PC-3 (cell line): ENCODE measurements around the gene MKRN1. TPM values are rescaled to one million over a fixed set of nuclear protein-coding genes. Genes with fewer than 3 reads are reported as not detected.
"Not testable (repeated sequence)": the region's sequence is repeated elsewhere in the genome, so short reads cannot be mapped to it uniquely, and the experiment has no call there.

Source experiments
- ATAC-seq: fragments of 200-7000 bp; cut with Tn5 transposase; 2 replicates; pipeline ENCODE4 v1.9.1; 2020; ENCODE audit warnings: mild to moderate bottlenecking, moderate library complexity
- BruUV-seq: library from RNA; stranded (reverse); fragments of 400-500 nt; replicated peaks from 2 replicates; lab custom pipeline; 2021; lab: Mats Ljungman, UMichigan
- CTCF ChIA-PET: fragments of 300-600 bp; sonication (Branson Sonifier 250); formaldehyde crosslinking; loops from one replicate; lab custom pipeline; 2022; ENCODE audit warnings: antibody characterized with exemption; lab: Charles Lee
- POLR2A ChIA-PET: fragments of 300-600 bp; sonication (Branson Sonifier 250); formaldehyde crosslinking; loops from one replicate; lab custom pipeline; 2022; ENCODE audit warnings: antibody characterized with exemption; ENCODE audit not compliant: unreplicated experiment; lab: Charles Lee
- DNase-seq: peaks from one replicate; pipeline ENCODE4 v3.0.0-alpha.2; 2015
- H2AFZ ChIP-seq: fragments of 300-600 bp; sonication (generic); 2 replicates; pipeline ENCODE4 v1.6.0; 2016; ENCODE audit warnings: antibody characterized with exemption, low read length
- H3F3A ChIP-seq: fragments of 300-600 bp; sonication (generic); one replicate; pipeline ENCODE4 v1.6.0; 2017; ENCODE audit warnings: antibody characterized with exemption, low read length, control low read depth, mild to moderate bottlenecking; ENCODE audit not compliant: unreplicated experiment
- H3K27ac ChIP-seq: fragments of 300-600 bp; sonication (generic); 2 replicates; pipeline ENCODE4 v1.5.1; 2016; ENCODE audit warnings: mild to moderate bottlenecking, low read length
- H3K27me3 ChIP-seq: fragments of 300-600 bp; sonication (generic); 2 replicates; pipeline ENCODE4 v1.6.1; 2016; ENCODE audit warnings: low read length, mixed read lengths
- H3K36me3 ChIP-seq: fragments of 300-600 bp; sonication (generic); 2 replicates; pipeline ENCODE4 v1.6.1; 2016; ENCODE audit warnings: low read depth, mixed run types, low read length, mixed read lengths
- H3K4me1 ChIP-seq: fragments of 300-600 bp; sonication (generic); 2 replicates; pipeline ENCODE4 v1.5.1; 2016; ENCODE audit warnings: low read length; ENCODE audit not compliant: insufficient read depth
- H3K4me2 ChIP-seq: fragments of 300-600 bp; sonication (generic); 2 replicates; pipeline ENCODE4 v1.6.0; 2016; ENCODE audit warnings: low read length
- H3K4me3 ChIP-seq: fragments of 300-600 bp; sonication (generic); 2 replicates; pipeline ENCODE4 v1.5.1; 2016; ENCODE audit warnings: mild to moderate bottlenecking, low read length, mixed read lengths
- H3K79me2 ChIP-seq: fragments of 300-600 bp; sonication (generic); 2 replicates; pipeline ENCODE4 v1.6.1; 2017; ENCODE audit warnings: low read length, mixed read lengths
- H3K9ac ChIP-seq: fragments of 300-600 bp; sonication (generic); 2 replicates; pipeline ENCODE4 v1.6.0; 2016; ENCODE audit warnings: mild to moderate bottlenecking, low read length
- H3K9me2 ChIP-seq: fragments of 300-600 bp; sonication (generic); replicated peaks from 2 replicates; pipeline ENCODE4 v1.6.1; 2016; ENCODE audit warnings: mixed run types, low read length, mixed read lengths
- H3K9me3 ChIP-seq: fragments of 300-600 bp; sonication (generic); 2 replicates; pipeline ENCODE4 v1.6.1; 2016; ENCODE audit warnings: low read length, mixed read lengths
- H4K20me1 ChIP-seq: fragments of 300-600 bp; sonication (generic); 2 replicates; pipeline ENCODE4 v1.6.1; 2016; ENCODE audit warnings: low read length, mixed read lengths
- CTCF ChIP-seq: fragments of 300-600 bp; sonication (generic); conservative IDR thresholded peaks from 2 replicates; pipeline ENCODE4 v1.5.1; 2017; ENCODE audit warnings: antibody characterized with exemption, low read depth, mild to moderate bottlenecking, low read length
- EZH2 ChIP-seq: fragments of 300-600 bp; sonication (generic); IDR thresholded peaks from one replicate; pipeline ENCODE4 v1.6.1; 2017; ENCODE audit warnings: antibody characterized with exemption, mild to moderate bottlenecking, low read length; ENCODE audit not compliant: unreplicated experiment
- EZH2phosphoT487 ChIP-seq: fragments of 300-600 bp; sonication (generic); IDR thresholded peaks from 2 replicates; pipeline ENCODE4 v1.6.1; 2018; ENCODE audit warnings: mild to moderate bottlenecking, antibody characterized with exemption, low read length, borderline replicate concordance
- intact Hi-C: fragments of 100-400 bp; cut with micrococcal nuclease; formaldehyde crosslinking; loops from 2 replicates; pipeline ENCODE4 v1.9.0; 2023
- total RNA-seq: library from RNA; depleted of rRNA; stranded (reverse); fragments of >200 nt; gene quantifications from 2 replicates; pipeline ENCODE4 v1.2.3, GENCODE V29; 2014

Gene MKRN1
- total RNA-seq, 1 experiment from 2014 or later, result 78.5 TPM

GRCh38 chr7:140506788-140507464 is 27.6 kb upstream of the MKRN1 start:
- Histone ChIP-seq H3K27me3 (no peaks in the 10 kb centered on the region), H4K20me1 (no peaks in the 10 kb centered on the region), H3F3A (no peaks in the 10 kb centered on the region), H3K4me2 (no peak overlapping the region), H3K9me2 (no peaks in the 10 kb centered on the region), H3K36me3 (no peaks in the 10 kb centered on the region), H3K79me2 (no peaks in the 10 kb centered on the region), H3K9ac (no peak overlapping the region), H2AFZ (no peak overlapping the region), H3K4me3 (no peak overlapping the region), H3K9me3 (no peaks in the 10 kb centered on the region), H3K4me1 (no peaks in the 10 kb centered on the region), H3K27ac (no peak overlapping the region)
- no TSS peak for BruUV-seq
- TF ChIP-seq CTCF (no peak), EZH2 (no peak), EZH2phosphoT487 (no peak)
- peak; percentile 43 for ATAC-seq
- no peak for DNase-seq
- POLR2A ChIA-PET, result no interaction called here
- CTCF ChIA-PET, result no interaction called here
- intact Hi-C loops, result no loop called here

- no peaks in the 10 kb centered on the region for H3K27me3 ChIP-seq
- H3K9me3 ChIP-seq, result no peaks in the 10 kb centered on the region
- H3K4me3 ChIP-seq, result no peak overlapping the region
- H3K27ac ChIP-seq, result no peak overlapping the region
- TF ChIP-seq EZH2phosphoT487, result no peak
- no peak for TF ChIP-seq EZH2
- no peak for TF ChIP-seq CTCF
- no peak overlapping the region for H2AFZ ChIP-seq
- H3K9ac ChIP-seq, result no peak overlapping the region
- H3F3A ChIP-seq, result no peaks in the 10 kb centered on the region
- DNase-seq, result no peak
- no peaks in the 10 kb centered on the region for H3K9me2 ChIP-seq
- 0 out of 2 replicates have a peak, but pooled peaks have one; percentile 31 for ATAC-seq
- BruUV-seq, result no TSS peak
- no peaks in the 10 kb centered on the region for H3K79me2 ChIP-seq
- H3K36me3 ChIP-seq, result no peaks in the 10 kb centered on the region
- no peaks in the 10 kb centered on the region for H4K20me1 ChIP-seq
- no peaks in the 10 kb centered on the region for H3K4me1 ChIP-seq
- H3K4me2 ChIP-seq, result no peak overlapping the region
- POLR2A ChIA-PET, result no interaction called here
- intact Hi-C loops, result no loop called here
- CTCF ChIA-PET, result no interaction called here
Measured at GRCh38 chr7:140501966-140502365, 22.7 kb upstream of the MKRN1 start.

- H3K9ac ChIP-seq, H3K27me3 ChIP-seq, DNase-seq, H3K79me2 ChIP-seq, H3K27ac ChIP-seq, ATAC-seq, BruUV-seq, intact Hi-C loops, H3K4me2 ChIP-seq, H3K9me3 ChIP-seq, H3F3A ChIP-seq, H3K4me3 ChIP-seq, H2AFZ ChIP-seq, CTCF ChIA-PET, H4K20me1 ChIP-seq, H3K4me1 ChIP-seq, H3K36me3 ChIP-seq, H3K9me2 ChIP-seq, POLR2A ChIA-PET: not testable (repeated sequence)
Measured at GRCh38 chr7:140497807-140498206, 18.5 kb upstream of the MKRN1 start.
